GM21515 (cell line): Measurements from ENCODE around the gene SUN5.
"Not testable (repeated sequence)": the region's sequence is repeated elsewhere in the genome, so short reads cannot be mapped to it uniquely, and the experiment has no call there.

Source experiments
- ATAC-seq: cut with Tn5 transposase; IDR thresholded peaks from one replicate; pipeline ENCODE4 v1.9.1; 2021; ENCODE audit not compliant: unreplicated experiment

Gene SUN5, protein sequence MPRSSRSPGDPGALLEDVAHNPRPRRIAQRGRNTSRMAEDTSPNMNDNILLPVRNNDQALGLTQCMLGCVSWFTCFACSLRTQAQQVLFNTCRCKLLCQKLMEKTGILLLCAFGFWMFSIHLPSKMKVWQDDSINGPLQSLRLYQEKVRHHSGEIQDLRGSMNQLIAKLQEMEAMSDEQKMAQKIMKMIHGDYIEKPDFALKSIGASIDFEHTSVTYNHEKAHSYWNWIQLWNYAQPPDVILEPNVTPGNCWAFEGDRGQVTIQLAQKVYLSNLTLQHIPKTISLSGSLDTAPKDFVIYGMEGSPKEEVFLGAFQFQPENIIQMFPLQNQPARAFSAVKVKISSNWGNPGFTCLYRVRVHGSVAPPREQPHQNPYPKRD

GRCh38 chr20:33004141-33004751 is at the start of gene SUN5:
Gene SUN5 (minus strand): TSS chr20:33004433. CDS start chr20:33004340, 93 bp downstream.
- ATAC-seq = no peak

GRCh38 chr20:33053291-33054106 is 49.3 kb upstream of the SUN5 start, which contains the start of gene BPIFB3:
Gene BPIFB3 (plus strand): TSS chr20:33053903. CDS start chr20:33055436, 1,533 bp downstream.
- no peak for ATAC-seq

DNA sequence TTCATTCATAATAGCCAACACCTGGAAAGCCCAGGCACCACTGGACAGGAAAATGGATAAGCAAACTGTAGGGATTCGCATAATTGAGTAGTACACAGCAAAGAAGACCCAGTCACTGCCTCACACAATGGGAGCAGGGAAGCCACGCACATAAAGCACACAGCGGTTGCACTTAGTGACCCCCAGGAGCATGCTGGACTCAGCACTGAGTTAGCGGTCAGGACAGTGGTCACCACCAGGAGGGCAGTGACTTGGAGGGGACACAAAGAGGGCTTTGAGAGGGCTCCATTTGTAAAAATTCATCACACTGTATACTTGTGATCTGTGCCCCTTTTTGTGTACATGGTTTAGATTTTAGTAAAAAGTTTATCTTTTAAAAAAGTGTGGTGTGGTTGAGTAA is 47.1 kb upstream of the SUN5 start:
- no peak for ATAC-seq

- no peak for ATAC-seq
Observed at GRCh38 chr20:33046412-33046811, 42.2 kb upstream of the SUN5 start.

DNA sequence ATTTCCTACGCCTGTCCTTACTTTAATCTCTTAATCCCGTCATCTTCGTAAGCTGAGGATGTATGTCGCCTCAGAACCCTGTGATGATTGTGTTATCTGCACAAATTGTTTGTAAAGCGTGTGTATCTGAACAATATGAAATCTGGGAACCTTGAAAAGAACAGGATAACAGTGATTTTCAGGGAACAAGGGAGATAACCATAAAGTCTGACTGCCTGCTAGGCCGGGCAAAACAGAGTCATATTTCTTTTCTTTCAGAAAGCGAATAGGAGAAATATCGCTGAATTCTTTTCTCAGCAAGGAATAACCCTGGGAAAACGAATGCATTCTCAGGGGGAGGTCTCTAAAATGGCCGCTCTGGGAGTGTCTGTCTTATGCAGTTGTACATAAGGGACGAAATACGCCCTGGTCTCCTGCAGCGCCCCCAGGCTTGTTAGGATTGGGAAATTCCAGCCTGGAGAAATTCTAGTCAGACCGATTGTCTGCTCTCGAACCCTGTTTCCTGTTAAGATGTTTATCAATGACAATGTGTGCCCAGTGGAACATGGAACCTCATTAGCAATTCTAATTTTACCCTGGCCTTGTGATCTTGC is 41.0 kb upstream of the SUN5 start:
- not testable (repeated sequence) for ATAC-seq

DNA sequence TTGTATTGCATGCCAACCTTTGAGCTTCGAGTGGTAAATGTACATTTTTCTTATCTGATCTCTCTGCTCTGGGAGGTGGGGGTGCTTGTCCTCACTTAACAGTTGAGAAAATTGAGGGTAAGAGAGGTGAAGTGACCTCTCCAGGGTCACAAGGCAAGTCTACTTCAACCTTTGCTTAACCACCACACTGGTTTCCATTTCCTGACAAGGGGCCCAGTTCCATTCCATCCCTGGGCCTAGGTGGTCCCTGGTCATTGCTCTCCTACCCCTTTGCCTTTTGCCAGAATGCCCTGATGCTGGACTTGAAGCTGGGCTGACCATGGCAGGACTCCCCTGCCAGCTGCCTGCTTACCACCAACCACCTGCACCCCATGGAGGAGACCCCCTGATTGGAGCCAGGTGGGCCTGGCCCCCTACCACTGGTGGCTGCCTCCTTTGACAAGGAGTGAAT is 39.5 kb upstream of the SUN5 start:
- no peak for ATAC-seq

DNA sequence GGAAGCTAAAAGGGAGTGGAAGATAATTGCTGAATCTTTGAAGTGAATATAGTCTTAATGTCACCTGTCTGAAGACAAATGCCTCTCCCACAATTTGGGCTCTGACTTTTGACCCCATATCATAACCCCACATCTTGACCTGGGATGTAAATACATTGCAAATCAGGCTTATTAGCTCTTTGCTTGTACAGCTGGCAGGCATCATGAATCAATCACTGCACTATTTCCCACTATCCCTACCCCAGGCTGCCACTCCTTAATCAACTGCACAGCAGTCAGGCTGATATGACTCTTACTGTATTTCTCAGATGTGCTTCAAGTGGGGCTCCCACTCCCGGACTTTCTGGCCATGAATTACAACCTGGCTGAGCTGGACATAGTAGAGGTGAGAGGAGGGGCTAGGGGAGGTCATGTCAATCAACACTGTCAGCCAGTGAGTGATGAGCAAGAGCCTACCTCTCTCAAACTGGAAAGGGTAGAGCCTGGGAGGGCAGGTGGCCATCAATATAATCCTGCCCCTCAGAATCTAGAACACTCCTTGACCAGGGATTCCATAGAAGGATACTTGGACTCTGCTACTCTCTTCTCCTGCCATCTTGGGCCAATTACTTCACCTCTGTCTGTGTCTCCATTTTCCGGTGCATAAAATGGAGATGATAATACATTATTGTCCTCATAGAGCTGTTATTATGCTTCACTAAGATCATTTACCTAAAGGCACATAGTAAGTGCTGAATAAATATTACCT is 38.9 kb upstream of the SUN5 start:
- no peak for ATAC-seq

- no peak for ATAC-seq
Observed at GRCh38 chr20:33042430-33042829, 38.2 kb upstream of the SUN5 start.

DNA sequence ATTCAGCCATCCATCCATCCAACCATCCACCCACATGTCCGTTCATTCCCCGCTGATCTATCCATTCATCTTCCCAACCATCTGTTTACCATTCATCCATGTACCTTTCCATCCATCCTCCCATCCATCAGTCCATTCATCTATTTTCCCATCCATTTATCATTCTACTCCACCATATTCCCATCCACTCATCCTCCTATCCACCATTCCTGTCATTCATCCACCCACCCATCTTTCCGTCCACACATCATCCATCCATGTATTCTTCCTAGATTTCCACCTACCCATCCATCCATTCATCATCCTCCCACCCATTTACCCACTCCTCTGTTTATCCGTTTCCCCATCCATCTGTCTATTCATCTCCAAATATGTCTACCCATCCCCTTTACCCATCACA is 34.0 kb upstream of the SUN5 start:
- no peak for ATAC-seq

DNA sequence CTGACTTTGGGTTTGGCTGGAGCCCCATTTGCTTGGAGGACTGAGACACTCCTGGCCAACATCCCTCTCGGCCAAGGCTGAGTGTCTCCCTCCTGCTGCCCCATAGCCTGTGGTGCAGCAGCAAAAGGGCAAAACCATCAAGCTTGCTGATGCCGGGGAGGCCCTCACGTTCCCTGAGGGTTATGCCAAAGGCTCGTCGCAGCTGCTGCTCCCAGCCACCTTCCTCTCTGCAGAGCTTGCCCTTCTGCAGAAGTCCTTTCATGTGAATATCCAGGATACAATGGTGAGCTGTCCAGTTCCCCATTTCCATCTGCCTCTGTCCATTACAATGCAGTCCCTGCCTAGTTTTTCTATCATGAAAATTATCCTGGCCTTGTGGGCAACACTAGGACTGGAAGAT is 33.2 kb upstream of the SUN5 start:
- no peak for ATAC-seq

- ATAC-seq = no peak
Observed at GRCh38 chr20:33034901-33035492, 30.8 kb upstream of the SUN5 start.

GRCh38 chr20:33034115-33034514 is 29.9 kb upstream of the SUN5 start:
- ATAC-seq = no peak

DNA sequence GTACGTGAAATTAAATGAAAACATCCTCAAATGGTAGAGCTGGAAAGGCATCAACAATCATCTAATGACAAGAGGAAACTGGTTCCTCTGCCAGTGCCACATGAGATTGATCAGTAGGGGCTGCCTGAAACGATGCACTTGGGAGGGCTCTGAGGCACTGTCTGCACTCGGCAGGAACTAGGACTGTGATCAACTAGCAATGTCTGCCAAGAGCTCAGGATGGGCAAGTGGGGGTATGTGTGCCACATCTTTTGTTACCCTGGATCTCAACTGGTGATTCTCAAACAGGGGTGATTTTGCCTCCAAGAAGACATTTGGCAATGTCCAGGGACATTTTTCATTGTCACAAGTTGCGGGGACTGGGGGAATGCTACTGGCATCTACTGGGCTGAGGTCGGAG is 29.1 kb upstream of the SUN5 start:
- no peak for ATAC-seq

DNA sequence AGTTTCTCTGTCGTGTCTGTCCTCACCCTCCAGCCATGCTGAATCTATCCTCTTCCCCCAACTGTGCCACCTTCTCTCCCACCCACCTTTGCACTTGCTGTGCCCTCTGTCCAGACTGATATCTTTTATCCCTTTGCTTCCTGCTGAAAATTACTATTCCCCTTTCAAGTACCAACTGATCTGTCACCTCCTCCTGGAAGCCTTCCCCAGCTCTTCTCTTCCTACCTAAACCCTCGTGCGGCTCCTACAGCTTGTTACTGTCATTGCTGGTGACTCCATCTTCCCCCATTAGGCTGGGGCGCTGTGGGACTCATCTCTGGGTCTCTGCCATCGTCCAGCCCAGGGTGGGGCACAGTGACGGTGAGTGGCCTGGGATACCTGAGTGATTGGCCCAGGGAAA is 28.3 kb upstream of the SUN5 start:
- no peak for ATAC-seq

GRCh38 chr20:33031531-33031930 is 27.3 kb upstream of the SUN5 start, which contains the start of gene BPIFB6:
Gene BPIFB6 (plus strand): TSS chr20:33031648. CDS start chr20:33031648, 0 bp downstream.
- no peak for ATAC-seq

DNA sequence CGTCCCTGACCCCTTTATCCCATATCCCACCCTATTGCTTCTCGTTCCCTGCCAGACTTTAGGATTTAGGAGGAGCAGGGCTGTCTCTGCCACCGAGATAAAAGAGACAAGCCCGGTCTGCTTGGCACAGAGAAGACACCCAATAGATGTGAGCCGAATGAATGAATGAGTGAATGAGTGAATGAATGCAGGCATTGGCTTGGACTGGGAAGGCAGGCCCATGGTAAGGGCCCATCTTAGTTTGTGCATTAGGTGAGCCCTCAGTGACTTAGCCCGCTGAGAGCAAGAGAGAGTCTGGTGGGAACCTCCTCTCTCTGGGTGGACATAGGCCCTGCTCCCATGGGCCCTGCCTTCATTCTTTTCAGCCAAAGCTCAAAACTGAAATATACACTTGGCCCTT is 26.3 kb upstream of the SUN5 start:
- no peak for ATAC-seq

DNA sequence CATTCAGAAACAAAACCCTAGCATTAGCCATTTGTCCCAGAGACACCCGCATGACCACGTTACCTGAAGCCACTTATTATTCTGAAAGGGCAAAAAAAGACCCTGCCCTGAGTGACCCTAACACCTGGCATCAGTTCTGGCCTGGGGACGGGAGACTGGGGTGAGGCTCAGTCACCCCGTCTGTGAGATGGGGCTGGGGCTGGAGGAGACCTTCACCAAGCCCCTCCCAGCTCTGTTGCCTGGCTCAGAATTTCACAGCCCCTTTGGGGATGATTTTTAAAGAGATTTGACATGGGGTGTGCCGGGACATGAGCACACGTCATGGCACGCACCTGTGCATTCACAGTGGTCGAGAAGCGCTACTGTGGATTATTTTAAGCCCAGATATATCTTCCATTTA is 25.8 kb upstream of the SUN5 start:
- no peak for ATAC-seq

DNA sequence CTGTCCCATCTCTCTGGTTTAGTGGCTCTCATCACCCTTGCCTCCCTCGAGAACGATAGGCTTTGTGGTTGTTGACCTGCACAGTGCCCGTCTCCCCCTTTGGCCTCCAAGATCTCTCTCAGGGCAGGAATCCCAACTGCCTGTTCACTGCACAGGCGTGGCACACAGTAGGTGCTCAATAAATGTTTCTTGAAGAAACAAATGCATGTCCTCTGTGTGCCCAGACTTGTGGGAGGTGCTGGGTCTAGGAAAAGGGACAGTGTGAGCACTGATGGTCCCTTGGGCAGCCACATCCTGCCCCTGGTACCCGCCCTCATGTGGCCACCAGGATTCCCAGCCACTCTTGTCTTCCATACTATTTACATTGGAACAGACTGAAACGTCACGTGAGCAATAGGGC is 24.6 kb upstream of the SUN5 start:
- no peak for ATAC-seq

DNA sequence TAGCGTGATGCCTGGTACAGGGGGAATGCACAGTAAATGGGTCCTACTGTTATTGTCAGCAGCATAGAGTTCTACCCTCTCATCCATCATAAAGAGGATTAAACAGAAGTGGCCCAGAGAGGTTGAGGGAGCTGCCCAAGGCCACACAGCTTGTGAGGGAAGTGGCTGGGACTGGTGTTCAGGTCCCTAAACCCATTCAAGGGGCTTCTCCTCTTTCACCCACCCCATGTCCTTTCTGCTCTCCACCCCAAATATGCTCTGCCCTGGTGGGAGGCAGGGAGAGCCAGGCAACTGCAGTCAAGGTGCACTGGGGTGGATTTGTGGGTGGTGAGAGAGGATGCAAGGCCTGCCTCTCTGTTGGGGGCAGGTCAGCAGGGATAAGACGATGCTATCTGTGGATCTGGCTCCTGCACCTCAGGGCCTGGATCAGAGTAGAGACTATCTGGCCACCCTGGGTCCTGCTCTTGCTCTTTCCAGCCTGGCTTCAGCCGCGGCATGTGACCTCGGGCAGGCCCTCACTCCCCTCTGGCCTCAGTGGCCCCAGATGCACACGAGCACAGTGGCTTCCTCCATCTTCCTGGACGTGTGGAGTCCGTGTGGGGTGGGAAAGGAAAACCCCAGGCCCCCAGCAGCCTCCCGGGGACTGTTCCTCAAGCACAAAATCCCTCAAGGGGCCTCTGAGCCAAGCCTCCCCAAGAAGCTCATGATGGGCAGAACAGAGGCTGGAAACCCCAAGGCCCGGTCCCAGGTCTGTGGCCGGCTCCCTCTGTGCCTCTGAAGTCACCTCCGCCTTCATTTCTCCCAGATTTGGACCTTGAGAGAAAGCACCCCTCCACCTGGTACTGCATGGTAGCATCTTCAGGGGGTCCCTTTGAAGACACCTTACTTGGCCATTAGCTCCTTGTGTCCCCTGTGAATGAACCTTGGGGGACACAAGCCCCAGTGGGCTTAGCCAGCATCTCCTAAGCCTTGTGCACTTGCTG is 23.8 kb upstream of the SUN5 start:
- no peak for ATAC-seq
